ENCODE results near the gene PLEKHG3.

DNA sequence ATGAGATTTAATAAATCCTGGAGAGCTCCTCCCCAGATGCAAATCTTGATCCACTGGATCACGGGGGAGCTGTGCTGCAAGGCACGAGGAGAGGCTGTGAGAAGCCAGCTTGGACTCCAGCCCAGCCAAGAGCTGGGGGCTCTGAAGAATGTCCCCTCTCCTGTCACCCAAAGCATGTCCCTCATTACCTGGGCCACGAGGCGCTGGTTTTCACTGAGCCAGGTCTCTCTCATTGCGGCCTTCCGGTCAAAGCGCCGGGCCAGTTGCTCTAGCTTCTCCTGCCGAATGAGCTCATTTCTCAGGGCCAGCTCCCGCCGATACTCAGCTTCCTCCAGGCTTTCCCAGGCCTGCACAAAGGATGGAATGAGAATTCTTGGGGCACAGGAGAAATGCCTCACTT, 92.1 kb downstream of the PLEKHG3 start:
- TF ChIP-seq, protein P1, sequence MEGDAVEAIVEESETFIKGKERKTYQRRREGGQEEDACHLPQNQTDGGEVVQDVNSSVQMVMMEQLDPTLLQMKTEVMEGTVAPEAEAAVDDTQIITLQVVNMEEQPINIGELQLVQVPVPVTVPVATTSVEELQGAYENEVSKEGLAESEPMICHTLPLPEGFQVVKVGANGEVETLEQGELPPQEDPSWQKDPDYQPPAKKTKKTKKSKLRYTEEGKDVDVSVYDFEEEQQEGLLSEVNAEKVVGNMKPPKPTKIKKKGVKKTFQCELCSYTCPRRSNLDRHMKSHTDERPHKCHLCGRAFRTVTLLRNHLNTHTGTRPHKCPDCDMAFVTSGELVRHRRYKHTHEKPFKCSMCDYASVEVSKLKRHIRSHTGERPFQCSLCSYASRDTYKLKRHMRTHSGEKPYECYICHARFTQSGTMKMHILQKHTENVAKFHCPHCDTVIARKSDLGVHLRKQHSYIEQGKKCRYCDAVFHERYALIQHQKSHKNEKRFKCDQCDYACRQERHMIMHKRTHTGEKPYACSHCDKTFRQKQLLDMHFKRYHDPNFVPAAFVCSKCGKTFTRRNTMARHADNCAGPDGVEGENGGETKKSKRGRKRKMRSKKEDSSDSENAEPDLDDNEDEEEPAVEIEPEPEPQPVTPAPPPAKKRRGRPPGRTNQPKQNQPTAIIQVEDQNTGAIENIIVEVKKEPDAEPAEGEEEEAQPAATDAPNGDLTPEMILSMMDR (IDR thresholded peaks at IDR 0.05), result no peak
- TF ChIP-seq EZH2 (IDR thresholded peaks at IDR 0.05), result no peak

Data from neural progenitor cell (in vitro differentiated cells).